GM21381 (cell line): ENCODE results near the gene RMND5A.

Experiments used
- ATAC-seq: cut with Tn5 transposase; IDR thresholded peaks from one replicate; pipeline ENCODE4 v1.9.1; 2021; ENCODE audit warnings: mild to moderate bottlenecking, moderate library complexity; ENCODE audit not compliant: unreplicated experiment

Gene RMND5A

GRCh38 chr2:86825036-86825692, 105.1 kb downstream of the RMND5A start:
- ATAC-seq, result no peak

- ATAC-seq, result no peak
Observed at GRCh38 chr2:86825693-86826381, 105.7 kb downstream of the RMND5A start.

GRCh38 chr2:86826951-86827350, 106.9 kb downstream of the RMND5A start:
- no peak for ATAC-seq
